CD4-positive, alpha-beta T cell treated with Interleukin-17A for 1 hour (primary cell): ENCODE results near the gene CFAP221.
A peak's percentile ranks its signal among the peaks of the same experiment; 100 is the strongest.

Experiments
- DNase-seq: peaks from one replicate; pipeline ENCODE4 v3.0.0-alpha.2; 2020

CFAP221 gene

DNA sequence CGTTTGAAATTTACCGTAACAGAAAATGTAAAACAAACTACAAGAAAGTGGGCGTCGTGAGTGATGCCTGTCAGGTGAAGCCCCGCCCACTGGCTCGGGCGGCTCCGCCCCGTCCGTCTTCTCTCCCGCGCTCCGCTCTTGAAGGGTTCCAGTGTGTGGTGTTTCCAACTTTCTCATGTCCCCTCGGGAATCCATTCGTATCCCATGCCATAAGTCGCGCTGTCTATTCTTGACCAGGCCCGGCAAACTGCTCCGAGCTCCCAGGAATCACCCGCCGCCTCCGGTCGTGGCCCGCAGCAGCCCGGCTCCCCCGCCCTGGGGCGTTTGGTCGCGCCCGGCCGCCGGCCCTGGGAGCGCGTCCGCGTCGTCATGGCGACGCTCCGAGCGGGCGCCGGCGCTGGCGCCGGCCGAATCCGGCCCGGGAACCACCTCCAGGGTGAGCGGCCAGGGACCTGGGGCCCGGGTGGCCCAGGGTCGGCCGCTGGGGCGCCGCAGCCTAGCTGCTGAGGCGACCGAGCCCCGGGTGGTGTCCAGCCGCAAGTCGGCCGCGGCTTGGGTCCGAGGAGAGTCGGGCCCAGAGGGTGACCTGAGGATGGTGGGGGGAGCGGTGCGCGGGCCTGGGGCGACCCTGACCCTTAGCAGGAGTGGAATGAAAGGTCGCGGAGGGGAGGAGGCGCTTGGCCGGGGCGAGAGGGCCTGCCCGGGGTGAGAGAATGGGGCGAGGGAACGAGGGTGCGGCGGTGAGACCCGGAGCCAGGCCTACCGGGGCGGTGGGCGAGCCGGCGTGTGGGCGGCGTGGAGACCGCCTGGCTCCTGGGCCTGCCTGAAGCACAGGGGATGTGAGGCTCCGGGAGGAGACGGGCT is at the start of gene CFAP221:
CFAP221 (plus strand) TSS at position 375 of the 864 bp plus-strand sequence. CDS start 1,683 bp downstream, outside the sequence.
- DNase-seq, result peak; percentile 7

DNA sequence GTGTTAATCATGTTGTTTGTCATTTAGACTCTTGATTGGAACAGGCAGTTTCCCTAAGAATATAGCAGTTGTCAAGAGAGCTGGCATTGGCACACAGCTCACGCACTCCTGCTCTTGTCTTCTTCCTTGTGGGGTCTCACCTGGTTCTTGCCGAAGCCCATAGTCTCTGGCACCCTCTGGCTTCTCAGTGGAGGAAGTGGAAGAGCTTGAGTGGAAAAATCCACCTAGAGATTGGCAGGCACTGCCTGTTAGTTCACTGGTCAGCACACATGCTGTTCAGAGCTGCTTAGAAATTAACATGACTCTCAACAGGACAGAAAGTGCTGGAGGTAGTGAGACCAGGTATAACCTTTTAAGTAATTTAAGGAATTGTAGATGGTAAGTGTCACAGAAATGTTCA is 48.3 kb upstream of the CFAP221 start:
- DNase-seq, result no peak

DNA sequence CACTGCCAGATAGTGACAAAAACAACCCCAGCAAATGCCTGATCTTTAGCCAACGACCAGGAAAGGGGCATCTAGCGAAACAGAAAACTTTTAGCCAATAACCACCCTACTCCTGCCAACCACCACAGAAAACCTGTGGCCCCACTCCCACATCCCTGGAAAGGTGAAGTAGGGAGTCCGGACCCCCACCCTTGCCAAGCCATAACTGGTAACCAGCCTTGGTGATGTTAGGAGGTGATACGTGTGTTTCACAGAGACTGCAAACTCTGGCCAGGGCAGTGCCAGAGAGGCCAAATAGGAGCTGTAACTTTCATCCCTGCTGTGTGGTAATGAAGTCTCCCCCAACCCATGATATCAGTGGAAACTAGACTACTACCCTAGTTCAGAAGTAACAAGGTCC is 47.6 kb upstream of the CFAP221 start:
- no peak for DNase-seq

DNA sequence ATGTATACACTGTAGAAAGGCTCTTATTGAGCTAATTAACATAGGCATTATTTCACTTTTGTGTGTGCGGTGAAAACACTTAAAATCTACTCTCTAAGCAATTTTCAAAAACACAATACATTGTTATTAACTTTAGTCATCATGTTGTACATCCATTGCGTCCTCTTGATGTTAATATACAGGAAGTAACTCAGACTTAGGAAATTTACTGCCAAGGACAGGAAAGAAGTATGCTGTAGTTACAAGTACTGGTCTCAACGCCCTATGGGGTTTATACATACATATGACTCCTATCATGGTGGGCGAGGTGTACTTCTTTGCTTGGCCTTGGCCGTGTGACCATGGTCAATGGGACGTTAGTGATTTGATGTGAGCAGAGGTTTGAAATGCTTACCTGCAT is 35.5 kb upstream of the CFAP221 start:
- no peak for DNase-seq

DNA sequence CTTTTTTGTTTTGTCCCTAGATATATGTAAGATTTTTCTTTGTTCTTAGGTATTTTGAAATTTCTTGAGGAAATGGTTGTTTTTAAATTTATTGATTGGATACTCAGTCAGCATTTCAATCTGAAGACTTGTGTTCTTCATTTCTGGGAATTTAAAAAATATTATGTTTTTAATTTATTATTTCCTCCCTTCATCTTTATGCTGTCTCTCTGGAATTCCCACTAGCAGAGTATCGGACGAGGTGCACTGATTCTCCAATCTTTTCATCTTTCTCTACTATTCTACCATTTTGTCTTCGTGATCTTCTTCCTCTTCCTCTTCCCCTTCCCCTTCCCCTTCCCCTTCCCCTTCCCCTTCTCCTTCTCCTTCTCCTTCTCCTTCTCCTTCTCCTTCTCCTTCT is 32.3 kb upstream of the CFAP221 start:
- no peak for DNase-seq

DNA sequence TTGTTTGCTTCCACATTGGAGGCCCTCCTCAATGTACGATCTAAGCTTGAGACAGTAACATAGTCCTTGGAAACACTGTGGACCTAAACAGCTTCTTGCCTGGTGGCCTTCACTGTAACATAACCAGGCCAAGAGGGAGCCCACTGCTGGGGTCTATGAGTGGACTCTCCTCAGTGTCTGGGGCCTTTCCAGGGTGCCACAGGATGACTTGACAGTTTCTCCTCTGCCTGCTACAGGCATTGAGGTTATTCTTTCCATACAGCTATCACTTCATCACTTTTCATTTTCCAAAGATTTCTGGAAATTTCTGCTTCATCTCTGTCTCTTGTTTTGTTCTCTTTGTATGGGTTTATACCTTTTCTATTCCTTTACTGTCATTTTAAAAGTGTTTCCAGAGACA is 31.3 kb upstream of the CFAP221 start:
- DNase-seq, result no peak

DNA sequence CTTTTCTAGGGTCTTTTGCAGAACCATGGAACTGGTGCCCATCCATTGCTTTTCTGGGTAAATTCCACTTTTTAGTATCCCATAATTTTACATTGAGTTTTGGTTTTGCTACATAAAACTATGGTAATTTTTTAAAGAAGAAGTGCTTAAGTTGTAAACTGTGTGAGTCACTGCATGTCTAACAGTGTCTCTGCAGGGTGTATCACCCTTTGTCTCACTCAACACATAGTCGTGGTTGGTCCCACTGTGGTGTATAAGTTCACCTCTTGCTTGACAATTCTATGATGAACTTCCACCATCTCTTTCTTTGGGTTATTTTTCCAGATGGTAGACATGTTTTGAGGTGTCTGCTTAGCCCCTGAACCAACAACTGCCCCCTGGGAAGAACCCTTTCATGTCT is 30.4 kb upstream of the CFAP221 start:
- DNase-seq, result no peak

DNA sequence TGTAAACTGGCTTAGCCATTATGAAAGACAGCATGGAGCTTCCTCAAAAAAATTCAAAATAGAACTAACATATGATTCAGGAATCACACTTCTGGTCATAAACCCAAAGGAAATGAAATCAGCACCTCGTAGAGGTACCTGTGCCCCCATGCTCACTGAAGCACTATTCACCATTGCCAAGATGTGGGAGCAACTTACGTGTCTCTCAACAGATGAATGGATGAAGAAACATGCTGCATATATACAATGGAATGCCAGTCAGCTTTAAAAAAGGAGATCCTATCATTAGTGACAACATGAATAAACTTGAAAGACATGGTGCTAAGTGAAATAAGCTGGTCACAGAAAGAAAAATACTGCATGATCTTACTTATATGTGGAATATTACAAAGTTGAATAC is 28.1 kb upstream of the CFAP221 start:
- DNase-seq, result no peak

DNA sequence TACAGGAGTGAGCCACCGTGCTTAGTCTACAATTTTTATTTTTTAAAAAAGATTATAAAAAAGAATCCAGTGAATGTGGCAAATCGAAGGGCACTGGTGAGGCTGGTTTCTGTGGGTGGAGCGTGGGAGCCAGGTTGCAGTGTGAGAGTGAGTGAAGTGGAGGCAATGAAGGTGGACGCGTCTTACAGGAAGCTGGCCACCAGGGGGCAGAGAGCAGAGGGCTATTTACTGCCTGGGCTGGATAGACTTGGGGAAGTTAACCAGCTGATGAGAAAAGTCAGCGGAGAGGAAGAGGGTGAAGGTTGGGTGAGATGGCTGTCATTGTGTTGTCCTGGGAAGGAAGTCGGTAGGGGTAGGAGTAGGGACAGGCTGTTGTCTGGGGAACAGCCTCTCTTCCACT is 26.8 kb upstream of the CFAP221 start:
- peak; percentile 14 for DNase-seq

DNA sequence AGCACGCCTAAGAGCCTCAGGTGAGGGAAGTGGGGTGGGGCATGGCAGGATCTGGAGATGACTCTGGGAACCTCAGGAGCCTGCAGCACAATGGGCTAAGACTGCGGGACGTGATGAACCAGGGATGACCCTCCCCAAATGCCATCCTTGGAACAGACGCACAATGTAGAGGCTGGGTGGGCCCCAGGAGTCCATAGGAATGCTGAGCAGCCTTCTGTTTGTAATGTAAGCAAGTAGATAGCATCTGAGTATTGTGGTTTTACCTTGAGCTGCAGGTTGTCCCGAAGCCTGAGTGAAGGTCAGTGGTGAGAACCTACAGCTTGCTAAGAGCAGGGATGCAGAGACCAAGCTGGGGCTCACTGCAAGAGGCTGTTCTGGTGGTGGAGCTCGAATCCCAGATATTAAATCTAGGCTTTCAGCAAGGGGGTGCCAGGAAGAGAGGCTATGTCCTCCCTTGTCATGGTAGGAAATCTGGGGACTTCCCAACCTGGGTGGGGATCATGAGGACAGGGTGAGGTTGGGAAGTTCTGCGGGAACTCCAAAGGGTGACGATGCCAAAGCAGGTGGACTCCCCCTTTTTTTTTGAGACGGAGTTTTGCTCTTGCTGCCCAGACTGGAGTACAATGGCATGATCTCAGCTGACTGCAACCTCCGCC is 25.7 kb upstream of the CFAP221 start:
- DNase-seq, result no peak

DNA sequence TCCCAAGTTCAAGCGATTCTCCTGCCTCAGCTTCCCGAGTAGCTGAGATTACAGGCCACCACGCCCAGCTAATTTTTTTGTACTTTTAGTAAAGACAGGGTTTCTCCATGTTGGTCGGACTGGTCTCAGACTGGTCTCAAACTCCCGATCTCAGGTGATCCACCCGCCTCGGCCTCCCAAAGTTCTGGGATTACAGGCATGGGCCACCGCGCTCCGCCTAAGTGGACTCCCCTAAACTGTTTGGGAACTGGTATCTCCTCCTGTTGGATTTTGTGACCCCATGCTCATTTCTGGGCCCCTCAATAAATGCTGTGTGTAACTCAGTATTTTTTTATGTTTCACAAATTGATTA is 25.2 kb upstream of the CFAP221 start:
- DNase-seq, result no peak

DNA sequence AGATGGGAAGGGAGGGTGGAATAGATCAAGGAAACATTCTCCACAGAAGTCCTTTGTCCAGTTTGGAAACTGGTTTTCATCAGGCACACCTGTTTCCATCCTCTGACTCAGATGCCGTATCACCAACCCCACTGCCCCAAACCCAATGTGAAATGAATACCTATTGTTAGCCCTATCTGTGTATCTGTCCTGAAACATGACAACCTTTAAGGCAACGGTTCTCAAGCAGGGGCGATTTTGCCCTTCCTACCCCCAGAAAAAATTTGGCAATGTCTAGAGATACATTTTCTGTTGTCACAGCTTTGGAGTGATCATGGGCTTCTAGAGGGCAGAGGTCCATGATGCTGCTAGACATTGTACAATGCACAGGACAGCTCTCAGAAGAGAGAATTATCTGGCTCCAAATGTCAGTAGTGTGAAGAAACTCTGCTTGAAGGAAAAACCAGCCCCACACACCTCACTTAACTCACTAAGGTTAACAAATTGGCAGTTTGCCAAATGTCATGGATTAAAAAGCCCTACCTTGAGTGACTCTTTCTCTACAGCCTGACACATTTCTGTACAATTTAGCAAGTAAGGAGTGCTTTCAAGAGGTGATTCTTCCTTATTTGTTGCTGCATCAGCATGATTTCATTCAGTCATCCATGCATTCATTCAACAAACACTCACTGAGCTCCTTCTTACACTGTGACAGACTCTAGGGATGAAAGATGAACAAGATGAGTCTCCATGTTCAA is 23.4 kb upstream of the CFAP221 start:
- no peak for DNase-seq

DNA sequence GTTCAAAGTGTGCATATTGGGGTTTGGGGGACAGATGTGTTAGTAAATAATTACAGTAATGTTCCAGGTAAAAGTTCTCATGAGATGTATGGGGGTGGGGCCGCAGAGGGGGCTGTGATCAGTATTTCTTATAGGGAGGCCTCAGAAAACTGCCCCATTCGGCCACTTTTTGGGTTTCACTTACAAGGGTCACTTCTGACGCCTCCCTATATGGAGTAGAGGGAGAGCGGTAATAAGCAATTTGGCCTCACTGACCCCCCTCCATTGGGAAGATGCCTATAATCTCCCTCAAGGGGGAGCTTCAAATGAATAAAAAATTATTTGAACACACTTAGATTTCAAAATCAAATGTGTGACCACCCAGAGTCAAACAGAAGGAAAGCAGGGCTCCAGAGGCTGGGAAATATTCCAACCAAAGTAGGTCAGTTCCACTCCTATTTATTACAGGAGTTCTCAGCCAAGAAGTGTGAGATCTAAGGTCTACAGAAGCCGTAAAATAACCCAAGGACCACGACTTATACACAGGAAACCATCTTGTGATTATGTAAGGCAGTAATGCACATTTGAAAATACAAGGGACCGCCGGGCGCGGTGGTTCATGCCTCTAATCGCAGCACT is 22.7 kb upstream of the CFAP221 start:
- no peak for DNase-seq

DNA sequence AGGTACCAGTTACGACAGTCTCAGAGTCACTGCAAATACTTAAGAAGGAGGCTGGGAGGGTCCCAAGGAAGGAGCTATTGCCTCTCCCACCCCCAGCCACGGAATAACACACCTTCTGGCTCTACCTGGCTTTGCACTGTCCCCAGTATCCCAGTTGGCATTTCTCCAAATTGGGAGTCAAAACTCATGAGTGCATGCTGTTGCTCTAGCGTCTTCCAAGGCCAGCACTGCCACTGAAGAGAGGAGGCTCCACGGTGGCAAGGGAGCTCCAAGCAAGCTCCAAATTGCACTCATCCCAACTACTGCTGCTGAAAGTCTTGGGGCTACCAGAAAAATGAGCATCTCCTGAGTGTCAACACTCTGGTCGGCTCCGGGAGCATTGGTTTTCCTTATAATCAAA is 21.6 kb upstream of the CFAP221 start:
- no peak for DNase-seq

DNA sequence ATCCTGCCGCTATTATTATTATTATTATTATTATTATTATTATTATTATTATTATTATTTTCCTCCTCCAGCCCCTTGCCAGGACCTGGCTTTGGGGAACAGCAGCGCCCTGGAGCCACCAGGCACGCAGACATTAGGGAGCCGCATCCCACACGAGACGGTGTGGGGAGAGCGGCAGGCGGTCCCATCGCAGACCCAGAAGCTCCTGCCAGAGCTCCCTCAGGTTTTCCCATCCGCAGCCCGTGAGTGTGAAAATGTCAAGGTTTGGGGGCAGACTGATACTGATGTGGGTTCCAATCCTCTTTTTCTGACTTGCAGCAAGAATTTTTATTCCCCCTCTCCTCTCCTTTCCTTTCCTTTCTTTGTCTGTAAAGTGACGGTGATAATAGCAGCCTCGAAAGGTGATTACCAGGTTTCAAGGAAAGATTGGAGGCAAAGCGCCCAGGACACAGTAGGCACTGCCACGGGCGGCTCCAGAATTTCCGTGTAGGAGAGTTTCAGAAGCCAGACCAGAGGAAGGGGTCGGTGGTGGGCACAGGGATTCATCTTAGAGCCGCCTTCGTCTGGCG is 20.8 kb upstream of the CFAP221 start:
- no peak for DNase-seq

DNA sequence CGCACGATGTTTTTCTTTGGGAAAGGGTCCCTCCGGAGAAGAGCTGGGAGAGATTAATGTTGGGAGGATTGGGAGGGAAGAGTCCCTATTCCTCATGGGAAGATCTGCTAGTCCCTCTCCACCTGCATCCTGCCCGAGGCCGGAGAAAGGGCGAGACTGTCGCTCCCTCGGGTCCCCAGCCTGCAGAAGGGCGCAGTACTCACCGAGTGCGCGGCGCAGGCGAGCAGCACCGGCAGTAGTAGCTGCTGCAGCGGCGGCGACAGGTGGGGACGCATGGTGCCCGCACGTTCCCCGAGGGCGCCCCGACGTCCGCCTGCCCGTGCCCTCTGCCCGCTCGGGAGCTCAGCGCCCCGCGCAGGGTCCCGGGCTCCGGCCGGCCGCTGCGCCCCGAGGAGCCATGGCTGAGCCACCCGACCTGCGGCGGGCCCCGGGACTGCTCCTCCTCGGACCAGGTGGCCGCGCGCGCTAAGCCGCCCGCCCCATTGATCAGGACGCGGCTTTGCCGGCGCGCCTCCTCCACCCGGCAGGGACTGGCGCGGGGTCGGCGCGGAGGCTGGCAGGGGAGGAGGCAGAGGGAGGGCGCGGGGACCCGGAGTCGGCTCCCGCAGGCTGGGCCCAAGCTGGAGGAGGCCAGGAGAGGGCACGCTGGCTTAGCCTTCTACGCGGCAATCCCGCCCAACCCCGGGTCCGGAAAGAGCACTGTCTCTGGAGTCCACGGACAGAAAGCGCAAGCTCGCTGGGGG is 20.1 kb upstream of the CFAP221 start, which contains the start of gene SCTR:
SCTR (minus strand) TSS at position 532 of the 743 bp plus-strand sequence; CDS start at position 275, 257 bp downstream.
- DNase-seq, result no peak

DNA sequence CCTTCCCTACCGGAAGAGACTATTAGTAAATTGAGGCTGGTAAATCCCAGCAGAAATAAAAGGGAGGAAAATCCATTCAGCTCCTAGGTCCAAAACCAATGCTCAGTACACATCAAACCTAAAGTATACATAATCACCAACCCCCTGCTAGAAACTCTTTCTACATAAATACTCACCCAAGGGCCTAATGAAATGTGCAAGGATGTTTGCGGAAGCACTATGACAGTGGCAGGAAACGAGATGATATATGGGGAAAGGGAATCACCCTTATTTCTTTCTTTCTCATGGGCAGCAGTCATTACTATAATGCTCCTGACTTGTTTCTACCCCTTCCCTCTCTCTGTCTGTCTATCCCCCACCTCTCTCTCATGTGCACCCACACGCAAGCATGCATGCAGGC is 18.6 kb upstream of the CFAP221 start:
- DNase-seq, result no peak

DNA sequence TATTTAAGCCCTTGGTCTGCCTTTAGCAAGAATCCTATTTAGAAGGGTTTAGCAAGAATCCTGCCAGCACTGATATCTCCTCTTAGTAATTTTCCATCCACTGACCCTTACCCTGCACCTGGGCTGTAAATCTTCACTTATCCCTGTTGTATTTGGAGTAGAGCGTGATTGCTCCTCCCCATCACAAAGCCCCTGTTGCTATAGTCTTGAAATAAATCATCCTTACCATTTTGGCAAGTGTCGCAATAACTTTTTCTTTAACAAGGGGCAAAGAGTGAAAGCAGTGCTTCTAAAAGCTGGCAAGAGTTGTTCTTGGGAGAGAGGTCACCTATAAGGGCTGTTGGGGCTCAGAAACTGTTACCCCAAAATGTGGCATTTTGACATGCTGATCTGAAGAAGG is 16.2 kb upstream of the CFAP221 start:
- DNase-seq, result no peak

DNA sequence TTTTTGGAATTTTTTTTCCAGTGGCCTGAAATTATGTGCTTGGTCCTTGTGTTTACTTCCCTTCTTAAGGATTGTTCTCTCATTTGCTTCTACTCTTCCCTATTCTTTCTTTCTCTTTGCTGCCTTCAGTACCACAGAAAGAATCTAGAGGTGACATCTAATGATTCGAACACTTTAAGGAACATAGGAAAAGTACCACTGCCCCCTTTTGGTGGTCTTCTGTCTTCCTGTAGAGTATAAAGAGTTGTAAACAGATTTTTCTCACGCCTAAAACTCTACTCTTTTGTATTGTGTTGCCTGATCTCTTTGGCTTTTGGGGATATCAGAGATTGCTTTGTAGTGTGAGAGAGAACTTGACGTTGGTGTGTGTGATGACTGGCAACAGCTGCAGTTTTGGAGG is 13.0 kb upstream of the CFAP221 start:
- DNase-seq, result no peak

DNA sequence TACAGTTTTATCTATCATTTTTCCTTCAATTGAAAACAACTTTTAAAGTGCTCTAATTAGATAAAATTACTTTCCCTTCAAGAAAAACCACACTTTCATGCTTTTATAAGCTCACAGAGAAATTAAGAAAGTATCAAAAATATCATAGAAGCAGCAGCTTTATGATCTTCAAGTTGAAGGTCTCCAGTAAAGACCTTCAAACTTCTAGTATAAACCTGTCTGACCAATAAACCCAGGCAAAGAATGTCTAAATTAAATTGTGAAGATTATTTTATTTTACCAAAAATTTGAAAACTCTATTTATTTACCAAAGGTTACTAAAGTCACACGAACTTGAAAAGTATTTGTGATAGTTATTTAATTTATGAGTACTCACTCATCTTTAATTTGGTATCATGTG is 10.7 kb upstream of the CFAP221 start:
- DNase-seq, result no peak

DNA sequence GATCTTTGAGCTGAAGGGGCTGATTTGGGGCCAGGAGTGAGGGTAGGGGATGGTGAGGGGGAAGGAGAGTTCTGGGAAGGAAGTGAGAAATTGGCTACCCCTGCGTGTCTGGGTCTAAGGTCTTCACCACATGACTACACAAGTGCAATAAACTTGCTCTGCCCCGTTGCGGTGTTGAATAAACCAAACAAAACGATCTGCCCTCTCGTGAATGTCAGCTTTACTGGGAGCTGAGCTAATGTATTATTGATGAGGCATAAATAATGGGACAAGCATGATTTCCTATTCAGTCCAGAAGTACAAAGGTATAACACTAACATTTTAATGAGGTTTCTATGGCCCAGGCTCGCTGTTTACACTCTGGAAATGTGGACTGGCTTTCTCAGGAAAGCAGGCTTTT is 8.0 kb upstream of the CFAP221 start:
- DNase-seq, result no peak

DNA sequence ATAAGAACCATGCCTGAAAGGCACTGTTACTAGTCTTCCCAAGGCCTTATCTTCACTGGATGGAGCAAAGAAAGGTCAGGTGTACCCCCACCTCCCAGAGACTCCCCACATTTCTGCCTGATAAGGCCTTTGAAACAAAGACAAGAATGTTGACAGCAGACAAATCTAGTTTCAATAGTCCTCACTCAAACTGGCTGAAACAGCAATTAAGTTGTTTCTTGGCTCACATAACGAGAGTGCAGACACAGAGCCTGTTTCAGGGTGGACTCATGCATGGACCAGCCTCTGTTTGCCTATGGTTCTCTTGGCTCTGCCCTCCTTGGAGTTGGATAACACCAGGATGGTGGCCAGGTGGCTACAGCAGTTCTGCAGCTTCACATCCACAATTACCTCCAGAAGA is 7.5 kb upstream of the CFAP221 start:
- DNase-seq, result no peak
